Common myeloid progenitor, CD34-positive (primary cell): ENCODE data around the gene ASAP2.

Experiments used
- CTCF ChIA-PET: fragments of 350-600 bp; sonication (Branson Sonifier 250); formaldehyde crosslinking; loops from one replicate; lab custom pipeline; 2021; ENCODE audit warnings: antibody characterized with exemption; lab: Charles Lee
- POLR2A ChIA-PET: fragments of 350-600 bp; sonication (Branson Sonifier 250); formaldehyde crosslinking; loops from one replicate; lab custom pipeline; 2021; ENCODE audit warnings: antibody characterized with exemption; lab: Charles Lee
- DNase-seq, 3 donors: peaks; one replicate each; pipeline versions ENCODE4 v3.0.0 to v3.0.0-alpha.2; 2013
- H3K27ac ChIP-seq, 2 experiments: 1 replicate in 1 of 2; 2 replicates in 1 of 2; pipeline ENCODE4 v1.7.0; 2013; ENCODE audit warnings: inconsistent platforms in 2 of 2, low read length in 2 of 2, mild to moderate bottlenecking in 2 of 2, low read depth in 1 of 2, moderate library complexity in 1 of 2; ENCODE audit not compliant: severe bottlenecking in 2 of 2, insufficient read depth in 1 of 2, poor library complexity in 1 of 2
- H3K27me3 ChIP-seq, 5 experiments: replicated peaks in 2 of 5; 1 replicate in 3 of 5; 2 replicates in 2 of 5; pipeline versions ENCODE4 v1.6.1 to v1.7.0; 2013; ENCODE audit warnings: low read length in 4 of 5, mild to moderate bottlenecking in 2 of 5, moderate library complexity in 2 of 5, inconsistent platforms in 1 of 5; ENCODE audit not compliant: insufficient read depth in 5 of 5, control insufficient read depth in 4 of 5
- H3K36me3 ChIP-seq, 4 experiments: 1 replicate in 2 of 4; 2 replicates in 2 of 4; pipeline versions ENCODE4 v1.6.1 to v1.7.0; 2013; ENCODE audit warnings: low read length in 3 of 4, control low read depth in 1 of 4, mild to moderate bottlenecking in 1 of 4; ENCODE audit not compliant: control insufficient read depth in 4 of 4, insufficient read depth in 4 of 4
- H3K4me1 ChIP-seq, 4 experiments: 1 replicate in 3 of 4; 2 replicates in 1 of 4; pipeline versions ENCODE4 v1.6.1 to v1.7.1; 2013; ENCODE audit warnings: low read length in 3 of 4, mild to moderate bottlenecking in 3 of 4, control low read depth in 1 of 4, inconsistent platforms in 1 of 4, moderate library complexity in 1 of 4; ENCODE audit not compliant: control insufficient read depth in 4 of 4, insufficient read depth in 4 of 4; ENCODE audit errors: control extremely low read depth in 1 of 4
- H3K4me3 ChIP-seq, 7 experiments: 1 replicate in 4 of 7; 2 replicates in 3 of 7; pipeline versions ENCODE4 v1.5.1 to v1.7.0; 2013; ENCODE audit warnings: mild to moderate bottlenecking in 7 of 7, low read length in 6 of 7, moderate library complexity in 6 of 7, inconsistent platforms in 2 of 7, low read depth in 2 of 7, control low read depth in 1 of 7; ENCODE audit not compliant: insufficient read depth in 4 of 7, control insufficient read depth in 1 of 7; ENCODE audit errors: extremely low read depth in 1 of 7
- H3K9me3 ChIP-seq, 5 experiments: 1 replicate in 4 of 5; 2 replicates in 1 of 5; pipeline versions ENCODE4 v1.6.1 to v1.7.1; 2013; ENCODE audit warnings: low read length in 4 of 5, mild to moderate bottlenecking in 2 of 5, inconsistent platforms in 1 of 5, low read depth in 1 of 5, moderate library complexity in 1 of 5; ENCODE audit not compliant: control insufficient read depth in 4 of 5, insufficient read depth in 2 of 5; ENCODE audit errors: control extremely low read depth in 1 of 5
- WGBS: methylation state at CpG from one replicate; pipeline ENCODE4 v1.1.5; 2013; ENCODE audit not compliant: insufficient coverage; 5-methylcytosine and 5-hydroxymethylcytosine counted together

The ASAP2 gene

DNA sequence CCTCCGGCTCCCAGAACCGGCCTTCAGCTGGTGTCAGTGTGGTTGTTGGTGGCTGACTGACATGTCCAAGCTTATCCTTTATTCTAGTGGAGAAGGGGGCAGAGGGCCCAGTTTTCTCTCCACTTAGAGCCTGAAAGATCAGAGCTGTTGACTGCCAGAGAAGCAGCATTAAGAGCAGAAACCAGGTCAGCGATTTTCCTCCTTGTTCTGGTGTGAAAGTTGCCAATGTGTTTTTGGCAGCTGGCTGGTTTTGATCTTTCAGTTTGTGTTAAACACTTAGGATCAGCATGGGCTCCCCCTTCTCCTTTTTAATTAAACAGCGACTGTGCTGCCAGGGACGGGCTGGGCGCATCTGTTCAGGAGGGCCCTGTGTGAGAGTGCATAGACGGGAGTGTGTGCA is 100.9 kb downstream of the ASAP2 start:
- POLR2A ChIA-PET, result no interaction called here
- no peaks in the 10 kb centered on the region for H3K27me3 ChIP-seq
- no peaks in the 10 kb centered on the region for H3K36me3 ChIP-seq
- H3K4me1 ChIP-seq, result no peaks in the 10 kb centered on the region
- no peak for DNase-seq
- no peaks in the 10 kb centered on the region for H3K9me3 ChIP-seq
- WGBS, result 85% methylated on average over 2 of the region's 7 CpGs
- CTCF ChIA-PET, result no interaction called here
- H3K4me3 ChIP-seq, result no peak overlapping the region
- no peak overlapping the region for H3K27ac ChIP-seq

DNA sequence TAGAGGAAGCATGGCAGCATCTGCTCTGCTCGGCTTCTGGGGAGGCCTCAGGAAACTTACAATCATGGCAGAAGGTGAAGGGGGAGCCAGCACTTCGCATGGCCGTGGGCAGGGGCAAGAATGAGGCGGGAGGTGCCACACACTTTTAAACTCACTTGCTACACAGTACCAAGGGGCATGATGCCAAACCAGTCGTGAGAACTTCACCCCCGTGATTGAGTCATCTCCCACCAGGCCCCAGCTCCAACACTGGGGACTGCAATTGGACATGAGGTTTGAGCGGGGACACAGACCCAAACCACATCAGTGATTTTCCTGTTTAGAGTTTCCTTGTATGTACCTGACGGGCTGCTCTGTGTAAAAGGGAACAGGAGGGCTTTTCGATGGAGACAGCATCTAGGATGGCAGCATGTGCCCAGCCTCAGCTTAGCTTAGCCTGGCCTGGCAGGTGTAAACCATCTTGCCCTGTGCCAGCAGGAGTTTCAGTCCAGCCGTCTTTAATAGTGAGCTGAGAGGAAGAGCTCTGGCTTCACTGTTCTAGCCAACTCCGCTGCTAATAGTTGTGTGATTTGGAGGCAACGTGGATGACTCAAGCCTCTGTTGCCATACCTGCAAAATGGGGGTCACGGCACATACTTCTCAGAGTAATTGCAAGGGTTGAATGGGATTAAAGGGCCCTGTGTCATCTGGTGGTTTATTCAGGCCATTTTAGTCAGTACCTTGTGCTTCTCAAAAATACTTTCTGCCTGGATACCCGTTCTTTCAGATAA is 101.8 kb downstream of the ASAP2 start:
- ChIA-PET CTCF (no interaction called here), POLR2A (no interaction called here)
- Histone ChIP-seq H3K9me3 (no peaks in the 10 kb centered on the region), H3K36me3 (no peaks in the 10 kb centered on the region), H3K27me3 (no peaks in the 10 kb centered on the region), H3K27ac (no peak overlapping the region), H3K4me3 (no peak overlapping the region), H3K4me1 (no peaks in the 10 kb centered on the region)
- WGBS, result 94% methylated on average over 11 of the region's 14 CpGs
- DNase-seq, result no peak

GRCh38 chr2:9309147-9309546 is 102.5 kb downstream of the ASAP2 start:
- ChIA-PET CTCF (no interaction called here), POLR2A (no interaction called here)
- no peaks in the 10 kb centered on the region for H3K9me3 ChIP-seq
- no peak overlapping the region for H3K27ac ChIP-seq
- H3K27me3 ChIP-seq, result no peaks in the 10 kb centered on the region
- 96% methylated on average over 9 of the region's 9 CpGs for WGBS
- no peak overlapping the region for H3K4me3 ChIP-seq
- H3K4me1 ChIP-seq, result no peaks in the 10 kb centered on the region
- no peaks in the 10 kb centered on the region for H3K36me3 ChIP-seq
- DNase-seq, result no peak

- ChIA-PET POLR2A (no interaction called here), CTCF (no interaction called here)
- H3K27ac ChIP-seq, result no peak overlapping the region
- no peaks in the 10 kb centered on the region for H3K4me1 ChIP-seq
- no peak for DNase-seq
- H3K36me3 ChIP-seq, result no peaks in the 10 kb centered on the region
- no peaks in the 10 kb centered on the region for H3K9me3 ChIP-seq
- no peak overlapping the region for H3K4me3 ChIP-seq
- WGBS, result 100% methylated on average over 1 of the region's 1 CpG
- no peaks in the 10 kb centered on the region for H3K27me3 ChIP-seq
Observed at GRCh38 chr2:9310377-9310776, 103.8 kb downstream of the ASAP2 start.

DNA sequence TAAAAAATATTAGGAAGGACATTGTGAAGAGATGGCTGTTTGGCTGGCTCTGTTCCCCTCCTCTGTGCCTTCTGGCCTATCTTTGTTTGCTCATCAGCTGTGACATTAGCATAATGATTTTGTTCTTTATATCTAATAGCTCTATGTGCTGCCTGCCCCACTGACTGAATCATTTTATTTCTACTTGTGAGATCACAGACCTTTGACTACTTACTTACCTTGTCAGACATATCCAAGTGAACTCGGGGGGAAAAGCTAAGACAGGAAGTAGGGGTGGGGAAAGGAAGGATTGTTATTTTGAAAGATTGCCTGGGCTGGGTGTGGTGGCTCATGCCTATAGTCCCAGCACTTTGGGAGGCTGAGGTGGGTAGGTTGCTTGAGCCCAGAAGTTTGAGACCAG is 104.2 kb downstream of the ASAP2 start:
- Histone ChIP-seq H3K27me3 (no peaks in the 10 kb centered on the region), H3K4me1 (no peaks in the 10 kb centered on the region), H3K4me3 (no peak overlapping the region), H3K27ac (no peak overlapping the region), H3K36me3 (no peaks in the 10 kb centered on the region), H3K9me3 (no peaks in the 10 kb centered on the region)
- CTCF ChIA-PET, result no interaction called here
- WGBS, result no CpG with 5 or more reads among the region's 1 CpG
- POLR2A ChIA-PET, result no interaction called here
- DNase-seq, result no peak

DNA sequence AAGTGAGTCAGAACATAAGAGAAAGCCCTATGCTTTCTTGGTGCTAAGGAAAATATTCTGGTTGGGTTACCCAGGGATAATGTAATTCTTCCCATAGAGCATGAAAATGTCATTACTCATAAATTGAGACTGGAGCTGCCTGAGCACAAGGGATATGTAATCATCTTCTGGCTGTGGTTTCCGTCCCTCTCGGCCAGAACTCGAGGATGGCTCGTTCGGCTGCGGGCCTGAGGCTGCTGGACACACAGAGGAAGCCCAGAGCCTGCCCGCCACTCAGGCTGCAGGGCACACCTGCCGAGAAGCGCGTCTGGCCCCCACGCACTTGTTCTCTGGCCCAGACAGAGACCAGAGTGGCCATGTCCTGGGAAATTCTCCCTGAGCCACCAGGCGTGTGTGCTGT is 104.9 kb downstream of the ASAP2 start:
- CTCF ChIA-PET, result no interaction called here
- no peaks in the 10 kb centered on the region for H3K27me3 ChIP-seq
- WGBS, result 97% methylated on average over 12 of the region's 12 CpGs
- H3K4me1 ChIP-seq, result no peaks in the 10 kb centered on the region
- DNase-seq, result no peak
- no peaks in the 10 kb centered on the region for H3K36me3 ChIP-seq
- no peak overlapping the region for H3K27ac ChIP-seq
- H3K4me3 ChIP-seq, result no peak overlapping the region
- no peaks in the 10 kb centered on the region for H3K9me3 ChIP-seq
- POLR2A ChIA-PET, result no interaction called here

DNA sequence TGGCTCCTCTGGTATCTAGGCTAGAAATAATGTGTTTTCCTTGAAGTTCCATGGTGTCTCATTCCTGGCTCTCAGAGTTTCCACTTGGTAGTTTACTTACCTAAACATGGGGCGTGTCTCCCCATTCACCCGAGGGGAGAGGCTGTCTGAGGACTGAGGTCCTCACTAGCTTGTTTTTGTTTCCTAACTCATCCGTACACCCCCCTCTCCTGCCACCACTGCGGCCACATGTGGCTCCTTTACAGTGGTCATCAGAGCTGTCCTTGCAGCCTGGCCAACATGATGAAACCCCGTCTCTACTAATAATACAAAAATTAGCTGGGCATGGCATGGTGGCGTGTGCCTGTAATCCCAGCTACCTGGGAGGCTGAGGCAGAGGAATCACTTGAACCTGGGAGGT is 106.0 kb downstream of the ASAP2 start:
- Histone ChIP-seq H3K4me3 (no peak overlapping the region), H3K4me1 (no peaks in the 10 kb centered on the region), H3K27ac (no peak overlapping the region), H3K36me3 (no peaks in the 10 kb centered on the region), H3K9me3 (no peaks in the 10 kb centered on the region), H3K27me3 (no peaks in the 10 kb centered on the region)
- no peak for DNase-seq
- WGBS, result 99% methylated on average over 5 of the region's 6 CpGs
- ChIA-PET CTCF (interaction anchor here (1.0 kb wide), 1 partner anchor 30 kb away, joined by 3 read pairs; no protein-coding TSS in a partner anchor), POLR2A (no interaction called here)
